Activated naive CD4-positive, alpha-beta T cell treated with anti-CD3 and anti-CD28 coated beads, Interleukin-2, amount 10 ng/mL, durations not matched to agents 7 days and 5 days (primary cell): ENCODE data around the gene SLC35E2B.

ENCODE experiments used
- CTCF ChIA-PET: fragments of 350-600 bp; sonication (Branson Sonifier 250); formaldehyde crosslinking; loops from one replicate; lab custom pipeline; 2021; ENCODE audit warnings: antibody characterized with exemption; lab: Charles Lee
- DNase-seq: peaks from one replicate; pipeline ENCODE4 v3.0.0-alpha.2; 2020
- H3K27ac Mint-ChIP-seq: one replicate; pipeline ENCODE4 v1.8.0; 2021; ENCODE audit warnings: mild to moderate bottlenecking, moderate library complexity, mixed read lengths
- H3K27me3 Mint-ChIP-seq: one replicate; pipeline ENCODE4 v1.8.0; 2021; ENCODE audit warnings: mild to moderate bottlenecking, mixed read lengths
- H3K36me3 Mint-ChIP-seq: one replicate; pipeline ENCODE4 v1.8.0; 2021; ENCODE audit warnings: mixed read lengths
- H3K4me1 Mint-ChIP-seq: one replicate; pipeline ENCODE4 v1.8.0; 2021; ENCODE audit warnings: mixed read lengths
- H3K4me3 Mint-ChIP-seq: one replicate; pipeline ENCODE4 v1.8.0; 2021; ENCODE audit warnings: mild to moderate bottlenecking, moderate library complexity, mixed read lengths
- H3K9me3 Mint-ChIP-seq: one replicate; pipeline ENCODE4 v1.8.0; 2021; ENCODE audit warnings: mixed read lengths

SLC35E2B gene

GRCh38 chr1:1622010-1622787 lies 70.4 kb downstream of the SLC35E2B start:
- Mint-ChIP-seq H3K36me3 (peaks cover 5% of the 10 kb centered on the region), H3K27me3 (no peaks in the 10 kb centered on the region), H3K9me3 (no peaks in the 10 kb centered on the region), H3K4me3 (no peak overlapping the region), H3K4me1 (peaks cover 3% of the 10 kb centered on the region), H3K27ac (no peak overlapping the region)
- no peak for DNase-seq
- CTCF ChIA-PET, result no interaction called here

GRCh38 chr1:1621173-1622009 lies 71.2 kb downstream of the SLC35E2B start:
- Mint-ChIP-seq H3K4me3 (no peak overlapping the region), H3K9me3 (no peaks in the 10 kb centered on the region), H3K36me3 (peaks cover 6% of the 10 kb centered on the region), H3K27ac (no peak overlapping the region), H3K27me3 (no peaks in the 10 kb centered on the region), H3K4me1 (peaks cover 11% of the 10 kb centered on the region)
- CTCF ChIA-PET, result no interaction called here
- no peak for DNase-seq

DNA sequence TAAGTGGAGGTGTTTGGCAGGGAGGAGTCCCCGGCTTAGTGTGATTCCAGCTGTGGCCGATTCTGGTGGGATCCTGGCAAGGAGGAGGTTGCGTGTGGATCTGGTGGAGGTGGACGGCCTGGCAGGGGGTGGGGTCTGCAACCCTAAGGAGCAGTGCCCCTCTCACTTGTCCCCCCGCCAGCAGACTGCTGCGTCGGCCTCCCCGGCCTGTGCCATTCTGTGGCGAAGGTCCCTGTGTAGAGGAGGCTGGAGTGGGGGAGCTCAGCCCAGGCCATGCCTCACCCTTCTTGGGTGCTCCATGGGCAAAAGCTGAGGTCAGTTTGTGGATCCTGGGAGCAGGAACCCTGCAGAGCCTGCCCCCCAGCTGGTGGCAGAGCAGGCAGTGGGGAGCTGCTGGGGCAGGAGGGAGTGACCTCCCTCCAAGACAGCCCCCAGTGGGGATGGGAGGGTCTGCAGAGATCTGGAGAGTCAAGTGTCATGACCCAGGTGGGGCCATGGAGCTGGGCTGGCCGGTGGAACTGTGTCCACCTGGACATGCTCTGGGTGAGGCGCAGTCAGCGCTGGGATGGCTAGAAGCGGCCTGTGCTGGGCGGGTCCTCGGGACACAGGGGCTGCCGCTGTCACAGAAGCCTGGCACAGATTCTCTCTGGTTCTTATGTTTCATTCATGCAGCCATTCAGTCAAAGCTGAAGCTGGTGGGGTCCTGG lies 72.0 kb downstream of the SLC35E2B start:
- H3K27me3 Mint-ChIP-seq, result no peaks in the 10 kb centered on the region
- H3K9me3 Mint-ChIP-seq, result no peaks in the 10 kb centered on the region
- H3K4me1 Mint-ChIP-seq, result peaks cover 11% of the 10 kb centered on the region
- CTCF ChIA-PET, result no interaction called here
- no peak overlapping the region for H3K27ac Mint-ChIP-seq
- DNase-seq, result no peak
- no peak overlapping the region for H3K4me3 Mint-ChIP-seq
- peaks cover 6% of the 10 kb centered on the region for H3K36me3 Mint-ChIP-seq

DNA sequence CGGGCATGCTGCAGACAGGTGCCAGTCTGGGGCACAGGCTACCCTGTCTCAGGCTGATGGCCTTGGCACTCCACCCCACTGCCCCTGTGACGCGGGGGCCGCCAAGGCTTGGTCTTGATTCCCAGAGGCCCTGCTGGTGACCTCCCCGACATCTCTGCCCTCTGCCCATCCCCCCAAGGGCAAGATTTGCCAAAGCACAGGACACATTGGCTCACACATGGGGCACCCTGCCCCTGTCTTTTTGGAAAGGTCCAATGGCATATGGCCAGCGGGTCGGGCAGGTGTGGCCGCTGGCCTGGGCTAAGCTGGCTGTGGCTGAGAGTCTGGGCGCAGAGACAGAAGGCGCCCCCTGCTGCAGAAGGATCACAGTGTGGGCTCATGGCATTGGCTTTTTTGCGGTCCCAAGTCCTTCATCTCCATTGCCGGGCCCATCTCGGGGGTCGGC lies 72.7 kb downstream of the SLC35E2B start:
- Mint-ChIP-seq H3K4me3 (no peak overlapping the region), H3K4me1 (peaks cover 11% of the 10 kb centered on the region), H3K9me3 (no peaks in the 10 kb centered on the region), H3K27ac (no peak overlapping the region), H3K27me3 (no peaks in the 10 kb centered on the region), H3K36me3 (peaks cover 6% of the 10 kb centered on the region)
- CTCF ChIA-PET, result no interaction called here
- no peak for DNase-seq

DNA sequence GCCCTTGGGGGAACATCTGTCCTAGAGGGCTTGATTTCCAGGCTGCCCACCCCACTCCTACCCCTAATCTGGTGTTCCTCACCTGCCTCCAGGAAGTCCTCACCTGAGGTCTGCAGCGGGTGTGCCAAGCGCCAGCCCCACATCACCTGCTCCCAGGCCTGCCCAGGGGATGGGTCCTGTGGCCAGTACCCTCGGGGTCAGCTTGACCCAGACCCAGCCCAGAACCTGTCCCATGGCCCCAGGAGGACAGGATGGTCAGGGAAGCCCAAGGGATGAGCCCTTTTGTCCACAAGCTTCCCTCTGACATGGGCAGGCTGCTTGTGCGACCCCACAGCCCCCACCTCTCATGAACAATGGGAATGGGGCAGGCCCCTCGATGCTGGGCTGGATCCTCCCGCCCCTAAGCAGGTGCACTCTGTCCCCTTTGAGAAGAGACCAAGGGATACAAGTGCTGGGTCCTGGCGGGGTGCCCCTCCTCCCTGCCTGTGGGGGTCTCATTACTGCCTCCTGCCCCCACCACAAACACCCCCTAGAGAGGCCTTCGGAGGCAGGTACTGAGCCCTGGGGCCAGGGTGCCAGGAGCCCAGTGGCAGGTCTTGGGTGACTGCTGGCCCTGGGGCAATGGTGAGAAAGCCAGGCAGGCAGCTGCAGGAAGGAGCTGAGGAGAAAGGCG lies 74.1 kb downstream of the SLC35E2B start:
- Mint-ChIP-seq H3K4me1 (peaks cover 24% of the 10 kb centered on the region), H3K36me3 (peaks cover 14% of the 10 kb centered on the region), H3K27ac (no peak overlapping the region), H3K4me3 (no peak overlapping the region), H3K9me3 (no peaks in the 10 kb centered on the region), H3K27me3 (no peaks in the 10 kb centered on the region)
- DNase-seq, result no peak
- CTCF ChIA-PET, result no interaction called here

DNA sequence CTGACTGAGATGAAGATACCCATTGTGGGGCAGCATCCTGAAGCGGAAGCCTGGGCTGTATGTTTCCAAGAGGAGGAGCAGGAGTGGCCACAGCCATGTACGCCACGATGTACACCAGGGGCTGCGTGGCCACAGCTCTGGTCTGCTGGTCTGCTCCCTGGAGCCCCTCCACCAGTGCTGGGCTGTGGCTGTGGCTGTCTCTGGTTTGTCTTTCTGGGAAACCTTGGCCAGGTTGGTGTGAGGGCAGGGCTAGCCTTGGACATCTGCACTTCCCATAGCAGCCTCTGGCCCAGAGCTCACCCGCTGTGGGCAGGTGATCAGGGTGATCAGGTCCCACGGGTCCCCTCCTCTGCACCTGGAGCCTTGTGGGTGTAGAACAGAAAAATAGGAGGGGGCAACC lies 74.7 kb downstream of the SLC35E2B start:
- Mint-ChIP-seq H3K4me1 (peaks cover 26% of the 10 kb centered on the region), H3K4me3 (peak overlapping the region; percentile 82), H3K9me3 (no peaks in the 10 kb centered on the region), H3K27me3 (no peaks in the 10 kb centered on the region), H3K27ac (no peak overlapping the region), H3K36me3 (peaks cover 15% of the 10 kb centered on the region)
- DNase-seq, result no peak
- CTCF ChIA-PET, result no interaction called here

GRCh38 chr1:1617516-1617915 lies 75.1 kb downstream of the SLC35E2B start:
- H3K27me3 Mint-ChIP-seq, result no peaks in the 10 kb centered on the region
- H3K4me1 Mint-ChIP-seq, result peaks cover 26% of the 10 kb centered on the region
- CTCF ChIA-PET, result no interaction called here
- peak overlapping the region; percentile 82 for H3K4me3 Mint-ChIP-seq
- H3K36me3 Mint-ChIP-seq, result peaks cover 15% of the 10 kb centered on the region
- H3K9me3 Mint-ChIP-seq, result no peaks in the 10 kb centered on the region
- no peak for DNase-seq
- peak overlapping the region; percentile 85 for H3K27ac Mint-ChIP-seq

- CTCF ChIA-PET, result no interaction called here
- H3K27me3 Mint-ChIP-seq, result no peaks in the 10 kb centered on the region
- H3K27ac Mint-ChIP-seq, result peak overlapping the region; percentile 85
- H3K4me3 Mint-ChIP-seq, result peak overlapping the region; percentile 82
- H3K4me1 Mint-ChIP-seq, result peaks cover 30% of the 10 kb centered on the region
- H3K36me3 Mint-ChIP-seq, result peaks cover 19% of the 10 kb centered on the region
- no peak for DNase-seq
- no peaks in the 10 kb centered on the region for H3K9me3 Mint-ChIP-seq
Measured at GRCh38 chr1:1616838-1617237, 75.8 kb downstream of the SLC35E2B start.

DNA sequence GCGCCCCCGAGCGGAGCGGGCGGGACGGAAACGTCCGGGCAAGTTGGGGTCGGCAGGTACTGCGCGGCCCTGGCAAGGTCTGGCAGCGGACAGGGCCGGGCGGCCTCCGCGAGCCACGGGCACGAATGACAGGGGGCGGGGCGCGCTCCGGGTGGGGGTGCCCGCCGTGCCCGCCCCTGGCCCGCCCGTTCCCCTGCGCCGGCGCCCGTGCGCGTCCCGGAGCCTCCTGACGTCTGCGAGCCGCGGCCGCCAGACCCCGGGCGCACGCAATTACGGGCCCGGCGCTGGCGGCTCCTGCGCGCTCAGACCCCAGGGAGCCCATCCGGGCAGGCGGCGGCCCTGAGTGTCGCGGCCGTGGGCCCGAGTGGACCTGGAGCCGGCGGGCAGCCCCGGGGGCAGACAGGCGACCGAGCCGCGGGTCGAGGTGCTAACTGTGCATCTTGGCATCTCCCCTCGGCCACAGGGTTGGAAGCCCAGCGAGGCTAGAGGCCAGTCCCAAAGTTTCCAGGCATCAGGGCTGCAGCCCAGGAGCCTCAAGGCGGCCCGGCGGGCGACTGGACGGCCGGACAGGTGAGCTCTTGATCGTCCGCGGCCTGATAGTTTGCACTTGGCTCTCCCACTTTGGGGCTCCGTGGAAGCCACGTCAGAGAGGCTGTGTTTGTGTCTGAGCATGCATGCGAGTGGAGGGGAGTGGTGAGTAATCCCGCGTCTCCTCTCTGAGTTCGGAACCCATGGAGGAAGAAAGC lies 76.4 kb downstream of the SLC35E2B start:
- CTCF ChIA-PET, result no interaction called here
- peaks cover 31% of the 10 kb centered on the region for H3K4me1 Mint-ChIP-seq
- peaks cover 19% of the 10 kb centered on the region for H3K36me3 Mint-ChIP-seq
- H3K9me3 Mint-ChIP-seq, result no peaks in the 10 kb centered on the region
- H3K27me3 Mint-ChIP-seq, result no peaks in the 10 kb centered on the region
- peak; percentile 64 for DNase-seq
- peak overlapping the region; percentile 82 for H3K4me3 Mint-ChIP-seq
- peak overlapping the region; percentile 85 for H3K27ac Mint-ChIP-seq

GRCh38 chr1:1615256-1616044 lies 77.1 kb downstream of the SLC35E2B start, which contains the start of gene MIB2:
Gene MIB2 (plus strand): TSS chr1:1615500. CDS start chr1:1623453, 7,953 bp downstream.
- DNase-seq, result peak; percentile 97
- H3K27me3 Mint-ChIP-seq, result no peaks in the 10 kb centered on the region
- H3K36me3 Mint-ChIP-seq, result peaks cover 19% of the 10 kb centered on the region
- peak within 1 kb of the TSS; percentile 98 for H3K27ac Mint-ChIP-seq
- H3K9me3 Mint-ChIP-seq, result no peaks in the 10 kb centered on the region
- CTCF ChIA-PET, result interaction anchor here (0.7 kb wide), 1 partner anchor 12 kb away, joined by 3 read pairs; no protein-coding TSS in a partner anchor
- peak within 1 kb of the TSS; percentile 87 for H3K4me3 Mint-ChIP-seq
- peaks cover 35% of the 10 kb centered on the region for H3K4me1 Mint-ChIP-seq

- H3K9me3 Mint-ChIP-seq, result no peaks in the 10 kb centered on the region
- H3K27ac Mint-ChIP-seq, result peak overlapping the region; percentile 98
- H3K36me3 Mint-ChIP-seq, result peaks cover 19% of the 10 kb centered on the region
- CTCF ChIA-PET, result interaction anchor here (0.7 kb wide), 1 partner anchor 11 kb away, joined by 3 read pairs; no protein-coding TSS in a partner anchor
- H3K27me3 Mint-ChIP-seq, result no peaks in the 10 kb centered on the region
- no peak for DNase-seq
- peak overlapping the region; percentile 87 for H3K4me3 Mint-ChIP-seq
- H3K4me1 Mint-ChIP-seq, result peaks cover 35% of the 10 kb centered on the region
Measured at GRCh38 chr1:1614954-1615255, 77.7 kb downstream of the SLC35E2B start.

GRCh38 chr1:1614204-1614953 lies 78.2 kb downstream of the SLC35E2B start:
- peaks cover 19% of the 10 kb centered on the region for H3K36me3 Mint-ChIP-seq
- DNase-seq, result peak; percentile 68
- H3K27me3 Mint-ChIP-seq, result no peaks in the 10 kb centered on the region
- H3K4me1 Mint-ChIP-seq, result peaks cover 35% of the 10 kb centered on the region
- H3K9me3 Mint-ChIP-seq, result no peaks in the 10 kb centered on the region
- H3K27ac Mint-ChIP-seq, result peak overlapping the region; percentile 98
- peak overlapping the region; percentile 87 for H3K4me3 Mint-ChIP-seq
- CTCF ChIA-PET, result interaction anchor here (0.7 kb wide), 1 partner anchor 11 kb away, joined by 3 read pairs; no protein-coding TSS in a partner anchor
